Measurements from ENCODE around the gene RASSF3.

- TF ChIP-seq CTCF (IDR thresholded peaks at IDR 0.05) (no peak), POLR2A (IDR thresholded peaks at IDR 0.05) (no peak)
Observed at GRCh38 chr12:64707362-64707761, 97.1 kb downstream of the RASSF3 start.
